PFSK-1 (cell line): ENCODE data around the gene N4BP3.

Source experiments
- POLR2AphosphoS5 ChIP-seq: IDR thresholded peaks from 2 replicates; pipeline ENCODE4 v1.6.1; 2012; ENCODE audit warnings: low read depth, mild to moderate bottlenecking, control low read depth, low read length, moderate library complexity
- TAF1 ChIP-seq: IDR thresholded peaks from 2 replicates; pipeline ENCODE4 v1.6.1; 2012; ENCODE audit warnings: low read length, control low read depth, borderline replicate concordance; ENCODE audit not compliant: insufficient read depth

GRCh38 chr5:178125253-178125906, 12.0 kb downstream of the N4BP3 start:
- TF ChIP-seq POLR2AphosphoS5 (no peak), TAF1 (no peak)
